ENCODE results near the gene BRINP1. TPM values are rescaled to one million over a fixed set of nuclear protein-coding genes. Genes with fewer than 3 reads are reported as not detected.

BRINP1 gene
- total RNA-seq, 1 donor, result 17.0 TPM

- TF ChIP-seq, protein P1, sequence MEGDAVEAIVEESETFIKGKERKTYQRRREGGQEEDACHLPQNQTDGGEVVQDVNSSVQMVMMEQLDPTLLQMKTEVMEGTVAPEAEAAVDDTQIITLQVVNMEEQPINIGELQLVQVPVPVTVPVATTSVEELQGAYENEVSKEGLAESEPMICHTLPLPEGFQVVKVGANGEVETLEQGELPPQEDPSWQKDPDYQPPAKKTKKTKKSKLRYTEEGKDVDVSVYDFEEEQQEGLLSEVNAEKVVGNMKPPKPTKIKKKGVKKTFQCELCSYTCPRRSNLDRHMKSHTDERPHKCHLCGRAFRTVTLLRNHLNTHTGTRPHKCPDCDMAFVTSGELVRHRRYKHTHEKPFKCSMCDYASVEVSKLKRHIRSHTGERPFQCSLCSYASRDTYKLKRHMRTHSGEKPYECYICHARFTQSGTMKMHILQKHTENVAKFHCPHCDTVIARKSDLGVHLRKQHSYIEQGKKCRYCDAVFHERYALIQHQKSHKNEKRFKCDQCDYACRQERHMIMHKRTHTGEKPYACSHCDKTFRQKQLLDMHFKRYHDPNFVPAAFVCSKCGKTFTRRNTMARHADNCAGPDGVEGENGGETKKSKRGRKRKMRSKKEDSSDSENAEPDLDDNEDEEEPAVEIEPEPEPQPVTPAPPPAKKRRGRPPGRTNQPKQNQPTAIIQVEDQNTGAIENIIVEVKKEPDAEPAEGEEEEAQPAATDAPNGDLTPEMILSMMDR (IDR thresholded peaks at IDR 0.05; ENCODE audit: extremely low read depth, low read depth, low read length), result no peak
- Histone ChIP-seq H3K9me3 (ENCODE audit: low read depth, low read length) (no peaks in the 10 kb centered on the region), H3K36me3 (ENCODE audit: insufficient read depth, low read length) (no peaks in the 10 kb centered on the region), H3K4me1 (ENCODE audit: insufficient read depth, low read length) (no peaks in the 10 kb centered on the region), H3K4me2 (ENCODE audit: insufficient read depth, low read length) (no peak overlapping the region), H4K20me1 (ENCODE audit: insufficient read depth, low read length) (no peaks in the 10 kb centered on the region), H3K4me3 (ENCODE audit: insufficient read depth, low read length) (no peak overlapping the region), H3K27me3 (ENCODE audit: insufficient read depth, low read length) (no peaks in the 10 kb centered on the region), H3K79me2 (ENCODE audit: insufficient read depth, low read length) (no peaks in the 10 kb centered on the region), H2AFZ (ENCODE audit: low read length) (no peak overlapping the region), H3K27ac (ENCODE audit: low read depth, low read length) (no peak overlapping the region)
- DNase-seq (ENCODE audit: insufficient read length, low spot score, missing footprints), result no peak
Observed at GRCh38 chr9:119284587-119285337, 84.5 kb downstream of the BRINP1 start.

GRCh38 chr9:119284118-119284517 is 85.1 kb downstream of the BRINP1 start:
- Histone ChIP-seq H3K27me3 (ENCODE audit: insufficient read depth, low read length) (no peaks in the 10 kb centered on the region), H3K4me3 (ENCODE audit: insufficient read depth, low read length) (no peak overlapping the region), H2AFZ (ENCODE audit: low read length) (no peak overlapping the region), H3K9me3 (ENCODE audit: low read depth, low read length) (no peaks in the 10 kb centered on the region), H4K20me1 (ENCODE audit: insufficient read depth, low read length) (no peaks in the 10 kb centered on the region), H3K4me1 (ENCODE audit: insufficient read depth, low read length) (no peaks in the 10 kb centered on the region), H3K27ac (ENCODE audit: low read depth, low read length) (no peak overlapping the region), H3K36me3 (ENCODE audit: insufficient read depth, low read length) (no peaks in the 10 kb centered on the region), H3K79me2 (ENCODE audit: insufficient read depth, low read length) (no peaks in the 10 kb centered on the region), H3K4me2 (ENCODE audit: insufficient read depth, low read length) (no peak overlapping the region)
- DNase-seq (ENCODE audit: insufficient read length, low spot score, missing footprints), result no peak
- TF ChIP-seq, protein P1 (IDR thresholded peaks at IDR 0.05; ENCODE audit: extremely low read depth, low read depth, low read length), result peak; percentile 22

DNA sequence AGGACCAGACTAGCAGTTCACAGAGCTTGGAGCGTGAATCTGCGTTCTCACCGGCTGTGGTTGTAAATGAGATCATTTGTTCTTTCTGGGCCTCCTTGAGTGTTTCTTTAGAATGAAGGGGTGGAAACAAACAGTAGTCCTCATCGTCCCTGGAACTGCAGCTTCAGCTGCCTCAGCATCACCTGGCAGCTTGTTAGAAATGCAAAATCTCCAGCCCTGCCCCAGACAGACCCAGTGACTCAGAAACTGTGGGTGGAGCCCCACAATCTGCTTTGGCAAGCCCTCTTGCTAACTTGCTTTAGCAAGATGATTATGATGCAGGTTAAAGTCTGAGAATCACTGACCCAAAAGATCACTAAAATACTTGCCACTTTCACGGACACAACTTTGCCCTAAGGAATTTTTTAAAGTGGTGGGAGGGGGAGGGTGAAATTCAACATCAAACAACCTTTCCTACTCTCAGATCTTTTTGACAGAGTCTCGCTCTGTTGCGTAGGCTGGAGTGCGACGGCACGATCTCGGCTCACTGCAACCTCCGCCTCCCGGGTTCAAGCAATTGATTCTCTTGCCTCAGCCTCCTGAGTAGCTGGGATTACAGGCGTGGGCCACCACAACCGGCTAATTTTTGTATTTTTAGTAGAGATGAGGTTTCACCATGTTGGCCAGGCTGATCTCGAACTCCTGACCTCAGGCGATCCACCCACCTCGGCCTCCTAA is 86.0 kb downstream of the BRINP1 start:
- no peak overlapping the region for H2AFZ ChIP-seq (ENCODE audit: low read length)
- no peak for DNase-seq (ENCODE audit: insufficient read length, low spot score, missing footprints)
- H3K4me2 ChIP-seq (ENCODE audit: insufficient read depth, low read length), result no peak overlapping the region
- H3K79me2 ChIP-seq (ENCODE audit: insufficient read depth, low read length), result no peaks in the 10 kb centered on the region
- no peaks in the 10 kb centered on the region for H3K36me3 ChIP-seq (ENCODE audit: insufficient read depth, low read length)
- H3K9me3 ChIP-seq (ENCODE audit: low read depth, low read length), result no peaks in the 10 kb centered on the region
- H4K20me1 ChIP-seq (ENCODE audit: insufficient read depth, low read length), result no peaks in the 10 kb centered on the region
- H3K4me1 ChIP-seq (ENCODE audit: insufficient read depth, low read length), result no peaks in the 10 kb centered on the region
- H3K4me3 ChIP-seq (ENCODE audit: insufficient read depth, low read length), result no peak overlapping the region
- TF ChIP-seq, protein P1 (IDR thresholded peaks at IDR 0.05; ENCODE audit: extremely low read depth, low read depth, low read length), result no peak
- H3K27me3 ChIP-seq (ENCODE audit: insufficient read depth, low read length), result no peaks in the 10 kb centered on the region
- no peak overlapping the region for H3K27ac ChIP-seq (ENCODE audit: low read depth, low read length)

- H3K9me3 ChIP-seq (ENCODE audit: low read depth, low read length), result no peaks in the 10 kb centered on the region
- H3K4me2 ChIP-seq (ENCODE audit: insufficient read depth, low read length), result no peak overlapping the region
- no peak overlapping the region for H3K27ac ChIP-seq (ENCODE audit: low read depth, low read length)
- DNase-seq (ENCODE audit: insufficient read length, low spot score, missing footprints), result peak; percentile 30
- H3K79me2 ChIP-seq (ENCODE audit: insufficient read depth, low read length), result no peaks in the 10 kb centered on the region
- H3K4me3 ChIP-seq (ENCODE audit: insufficient read depth, low read length), result no peak overlapping the region
- no peak overlapping the region for H2AFZ ChIP-seq (ENCODE audit: low read length)
- no peaks in the 10 kb centered on the region for H3K4me1 ChIP-seq (ENCODE audit: insufficient read depth, low read length)
- no peaks in the 10 kb centered on the region for H4K20me1 ChIP-seq (ENCODE audit: insufficient read depth, low read length)
- TF ChIP-seq, protein P1 (IDR thresholded peaks at IDR 0.05; ENCODE audit: extremely low read depth, low read depth, low read length), result no peak
- H3K36me3 ChIP-seq (ENCODE audit: insufficient read depth, low read length), result no peaks in the 10 kb centered on the region
- no peaks in the 10 kb centered on the region for H3K27me3 ChIP-seq (ENCODE audit: insufficient read depth, low read length)
Observed at GRCh38 chr9:119282476-119283077, 86.7 kb downstream of the BRINP1 start.

All from osteoblast (primary cell).